HepG2 (cell line): ENCODE data around the gene PRCD. TPM values are rescaled to one million over a fixed set of nuclear protein-coding genes. Genes with fewer than 3 reads are reported as not detected.

Experiments
- BRD4 ChIP-seq: sonication (generic); formaldehyde crosslinking; IDR thresholded peaks from 2 replicates; pipeline ENCODE4 v1.4.0; 2020; ENCODE audit warnings: missing genetic modification reagents
- HMGXB4 ChIP-seq, 2 experiments: sonication (generic) in 1 of 2; formaldehyde crosslinking in 1 of 2; IDR thresholded peaks; 2 replicates each; pipeline versions ENCODE4 v1.4.0 to v1.6.1; 2018 to 2020; ENCODE audit warnings: missing genetic modification reagents in 2 of 2, borderline replicate concordance in 1 of 2, low read depth in 1 of 2, mild to moderate bottlenecking in 1 of 2, missing biosample characterization in 1 of 2
- MYC ChIP-seq: sonication (generic); formaldehyde crosslinking; IDR thresholded peaks from 2 replicates; pipeline ENCODE4 v1.9.0; 2021; ENCODE audit warnings: missing genetic modification reagents, borderline replicate concordance
- PAF1 ChIP-seq: IDR thresholded peaks from 2 replicates; pipeline ENCODE4 v1.6.1; 2016; ENCODE audit warnings: missing genetic modification reagents, missing compliant biosample characterization
- RFX3 ChIP-seq: IDR thresholded peaks from 2 replicates; pipeline ENCODE4 v1.6.1; 2016; ENCODE audit warnings: missing biosample characterization, missing genetic modification reagents
- RFXAP ChIP-seq: sonication (generic); formaldehyde crosslinking; IDR thresholded peaks from 2 replicates; pipeline ENCODE4 v1.4.0; 2020; ENCODE audit warnings: missing genetic modification reagents, borderline replicate concordance
- RNF219 ChIP-seq: sonication (generic); formaldehyde crosslinking; IDR thresholded peaks from 2 replicates; pipeline ENCODE4 v1.5.0; 2020; ENCODE audit warnings: mild to moderate bottlenecking, missing genetic modification reagents
- SALL2 ChIP-seq: sonication (generic); formaldehyde crosslinking; IDR thresholded peaks from 2 replicates; pipeline ENCODE4 v1.8.1; 2023; ENCODE audit warnings: mild to moderate bottlenecking, missing genetic modification reagents, inconsistent platforms
- ZBTB40 ChIP-seq, 2 experiments: fragments of 450-650 bp in 1 of 2; sonication (generic) in 1 of 2; formaldehyde crosslinking in 1 of 2; IDR thresholded peaks; 2 replicates each; pipeline versions ENCODE4 v1.6.1 to v1.8.0; 2016 to 2022; ENCODE audit warnings: antibody characterized with exemption in 1 of 2, mild to moderate bottlenecking in 1 of 2, missing genetic modification reagents in 1 of 2
- ZNF784 ChIP-seq: sonication (generic); formaldehyde crosslinking; IDR thresholded peaks from 2 replicates; pipeline ENCODE4 v1.5.1; 2020; ENCODE audit warnings: missing genetic modification reagents, mild to moderate bottlenecking, borderline replicate concordance
- polyA plus RNA-seq, 8 experiments: library from polyadenylated mRNA; depleted of rRNA in 3 of 8; stranded (reverse) in 7 of 8; unstranded in 1 of 8; fragments of >200 nt; fragmentation: Illumina TruSeq in 4 of 8; extraction: Trizol in 4 of 8; gene quantifications; 2 replicates each; pipeline versions ENCODE4 v1.2.1 to v1.2.3, GENCODE V29; 2011 to 2016; ENCODE audit warnings: low read depth in 4 of 8, missing spikeins in 1 of 8, mixed read lengths in 1 of 8; ENCODE audit not compliant: insufficient read depth in 1 of 8
- total RNA-seq, 5 experiments: library from RNA; depleted of rRNA; stranded (reverse); fragments of >200 nt; fragmentation: Illumina TruSeq; extraction: Trizol; gene quantifications; 2 replicates each; pipeline ENCODE4 v1.2.3, GENCODE V29; 2016; ENCODE audit warnings: low read depth in 1 of 5
- TF ChIP-seq, protein P1 (sequence below): sonication (generic); IDR thresholded peaks from 2 replicates; pipeline ENCODE4 v1.6.1; 2016; ENCODE audit warnings: low read depth, borderline replicate concordance

The PRCD gene
- total and polyA plus RNA-seq, 2 of the 13 experiments (the other 11 are each of a cell fraction or from before 2014, with no cell fraction given), result 0.51 TPM; not detected in 1

- TF ChIP-seq ZNF784, result peak; percentile 61; the same call in 1 of the 2 replicates
- TF ChIP-seq PAF1 (CRISPR knock-in tag), result 0 out of 2 replicates have a peak, but pooled peaks have one; percentile 48
- no peak for TF ChIP-seq RFX3 (CRISPR knock-in tag)
- TF ChIP-seq ZBTB40 (IDR thresholded peaks at IDR 0.05), result no peak
- TF ChIP-seq ZBTB40 (CRISPR knock-in tag; IDR thresholded peaks at IDR 0.05), result peak; percentile 86; the same call in 1 of the 2 replicates
- peak; percentile 81; the same call in 1 of the 2 replicates for TF ChIP-seq BRD4 (CRISPR knock-in tag)
- 0 out of 2 replicates have a peak, but pooled peaks have one; percentile 62 for TF ChIP-seq RFXAP (CRISPR knock-in tag)
- TF ChIP-seq HMGXB4 (CRISPR knock-in tag; IDR thresholded peaks at IDR 0.05; ENCODE audit: borderline replicate concordance in 1 of 2, low read depth in 1 of 2), result peak; percentile 70 to 75; a peak in 3 of 4 replicates
- TF ChIP-seq MYC, result peak; percentile 81; the same call in 1 of the 2 replicates
- TF ChIP-seq SALL2 (CRISPR knock-in tag), result 0 out of 2 replicates have a peak, but pooled peaks have one; percentile 28
- no peak for TF ChIP-seq RNF219 (CRISPR knock-in tag)
- TF ChIP-seq, protein P1, sequence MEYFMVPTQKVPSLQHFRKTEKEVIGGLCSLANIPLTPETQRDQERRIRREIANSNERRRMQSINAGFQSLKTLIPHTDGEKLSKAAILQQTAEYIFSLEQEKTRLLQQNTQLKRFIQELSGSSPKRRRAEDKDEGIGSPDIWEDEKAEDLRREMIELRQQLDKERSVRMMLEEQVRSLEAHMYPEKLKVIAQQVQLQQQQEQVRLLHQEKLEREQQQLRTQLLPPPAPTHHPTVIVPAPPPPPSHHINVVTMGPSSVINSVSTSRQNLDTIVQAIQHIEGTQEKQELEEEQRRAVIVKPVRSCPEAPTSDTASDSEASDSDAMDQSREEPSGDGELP, result peak; percentile 93; the same call in 1 of the 2 replicates
Measured at GRCh38 chr17:76497979-76498875, 41.6 kb upstream of the PRCD start (continued).
